GM13976 (cell line): ENCODE data around the gene SLC19A1.
A peak's percentile ranks its signal among the peaks of the same experiment; 100 is the strongest.

Source experiments
- DNase-seq: peaks from one replicate; pipeline ENCODE4 v3.0.0; 2012; ENCODE audit warnings: low spot score
- in situ Hi-C: fragments of 300-500 bp; cut with MboI; formaldehyde crosslinking; loops from one replicate; pipeline ENCODE4 v1.12.0; 2022; ENCODE audit warnings: low sequenced_read_pairs, mixed read lengths, inconsistent platforms; ENCODE audit not compliant: unreplicated experiment
- TF ChIP-seq, protein P1 (sequence below): IDR thresholded peaks from 2 replicates; pipeline ENCODE4 v1.5.1; 2012; ENCODE audit warnings: borderline replicate concordance, mild to moderate bottlenecking; ENCODE audit not compliant: insufficient read depth; ENCODE audit errors: extremely low read depth, missing control alignments, control extremely low read depth

The SLC19A1 gene

GRCh38 chr21:45522986-45523385 is 19.3 kb downstream of the SLC19A1 start:
- in situ Hi-C loops: no loop called here
- no peak for DNase-seq
- TF ChIP-seq, protein P1, sequence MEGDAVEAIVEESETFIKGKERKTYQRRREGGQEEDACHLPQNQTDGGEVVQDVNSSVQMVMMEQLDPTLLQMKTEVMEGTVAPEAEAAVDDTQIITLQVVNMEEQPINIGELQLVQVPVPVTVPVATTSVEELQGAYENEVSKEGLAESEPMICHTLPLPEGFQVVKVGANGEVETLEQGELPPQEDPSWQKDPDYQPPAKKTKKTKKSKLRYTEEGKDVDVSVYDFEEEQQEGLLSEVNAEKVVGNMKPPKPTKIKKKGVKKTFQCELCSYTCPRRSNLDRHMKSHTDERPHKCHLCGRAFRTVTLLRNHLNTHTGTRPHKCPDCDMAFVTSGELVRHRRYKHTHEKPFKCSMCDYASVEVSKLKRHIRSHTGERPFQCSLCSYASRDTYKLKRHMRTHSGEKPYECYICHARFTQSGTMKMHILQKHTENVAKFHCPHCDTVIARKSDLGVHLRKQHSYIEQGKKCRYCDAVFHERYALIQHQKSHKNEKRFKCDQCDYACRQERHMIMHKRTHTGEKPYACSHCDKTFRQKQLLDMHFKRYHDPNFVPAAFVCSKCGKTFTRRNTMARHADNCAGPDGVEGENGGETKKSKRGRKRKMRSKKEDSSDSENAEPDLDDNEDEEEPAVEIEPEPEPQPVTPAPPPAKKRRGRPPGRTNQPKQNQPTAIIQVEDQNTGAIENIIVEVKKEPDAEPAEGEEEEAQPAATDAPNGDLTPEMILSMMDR: no peak

DNA sequence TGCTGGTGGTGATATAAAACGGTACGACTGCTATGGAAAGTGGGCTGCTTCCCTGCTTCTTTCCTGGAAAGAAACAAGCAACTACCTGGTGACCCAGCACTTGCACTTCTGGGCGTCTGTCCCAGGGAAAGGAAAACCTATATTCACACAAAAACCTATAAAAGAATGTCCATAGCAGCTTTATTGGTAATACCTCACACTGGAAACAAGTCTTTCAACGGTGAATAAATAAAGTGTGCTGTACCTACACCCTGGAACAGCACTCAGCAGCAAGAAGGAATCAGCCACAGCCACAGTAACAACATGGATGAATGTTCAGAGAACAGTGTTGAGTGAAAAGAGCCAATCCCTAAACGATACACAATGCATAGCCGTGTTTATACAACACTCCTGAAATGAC is 19.9 kb downstream of the SLC19A1 start:
- TF ChIP-seq, protein P1: no peak
- in situ Hi-C loops: no loop called here
- DNase-seq: no peak

GRCh38 chr21:45521241-45521640 is 21.0 kb downstream of the SLC19A1 start:
- no peak for DNase-seq
- in situ Hi-C loops: no loop called here
- TF ChIP-seq, protein P1: no peak

DNA sequence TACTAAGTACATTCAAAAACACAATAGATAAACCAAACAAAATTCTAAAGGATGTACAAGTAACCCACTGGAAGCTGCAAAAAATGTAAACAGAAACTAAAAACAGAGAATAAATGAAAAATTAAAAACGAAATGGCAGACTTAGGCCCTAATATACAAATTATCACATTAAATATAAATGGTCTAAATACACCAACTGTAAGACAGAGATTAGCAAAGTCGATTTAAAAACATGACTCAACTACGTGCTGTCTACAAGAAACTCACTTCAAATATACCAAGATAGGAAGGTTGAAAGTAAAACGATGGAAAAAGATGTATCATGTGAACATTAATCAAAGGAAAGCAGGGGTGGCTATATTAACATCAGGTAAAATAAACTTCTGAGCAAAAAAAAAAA is 23.1 kb downstream of the SLC19A1 start:
- TF ChIP-seq, protein P1: no peak
- no peak for DNase-seq
- in situ Hi-C loops: no loop called here

DNA sequence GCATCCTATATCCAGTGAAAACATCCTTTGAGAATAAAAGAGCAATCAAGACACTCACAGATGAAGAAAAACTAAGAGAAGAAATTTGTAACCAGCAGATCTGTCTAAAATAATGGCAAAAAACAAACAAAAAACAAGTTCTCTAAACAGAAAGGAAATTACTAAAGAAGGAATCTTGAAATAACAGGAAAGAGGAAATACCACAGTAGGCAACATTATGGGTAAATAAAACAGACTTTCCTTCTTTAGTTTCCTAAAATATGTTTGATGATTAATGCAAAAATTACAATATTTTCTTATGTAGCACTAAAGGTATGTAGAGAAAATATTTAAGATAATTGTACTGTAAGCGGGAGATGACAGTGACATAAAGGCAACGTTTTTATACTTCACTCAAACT is 23.5 kb downstream of the SLC19A1 start:
- in situ Hi-C loops: no loop called here
- DNase-seq: no peak
- TF ChIP-seq, protein P1: no peak

DNA sequence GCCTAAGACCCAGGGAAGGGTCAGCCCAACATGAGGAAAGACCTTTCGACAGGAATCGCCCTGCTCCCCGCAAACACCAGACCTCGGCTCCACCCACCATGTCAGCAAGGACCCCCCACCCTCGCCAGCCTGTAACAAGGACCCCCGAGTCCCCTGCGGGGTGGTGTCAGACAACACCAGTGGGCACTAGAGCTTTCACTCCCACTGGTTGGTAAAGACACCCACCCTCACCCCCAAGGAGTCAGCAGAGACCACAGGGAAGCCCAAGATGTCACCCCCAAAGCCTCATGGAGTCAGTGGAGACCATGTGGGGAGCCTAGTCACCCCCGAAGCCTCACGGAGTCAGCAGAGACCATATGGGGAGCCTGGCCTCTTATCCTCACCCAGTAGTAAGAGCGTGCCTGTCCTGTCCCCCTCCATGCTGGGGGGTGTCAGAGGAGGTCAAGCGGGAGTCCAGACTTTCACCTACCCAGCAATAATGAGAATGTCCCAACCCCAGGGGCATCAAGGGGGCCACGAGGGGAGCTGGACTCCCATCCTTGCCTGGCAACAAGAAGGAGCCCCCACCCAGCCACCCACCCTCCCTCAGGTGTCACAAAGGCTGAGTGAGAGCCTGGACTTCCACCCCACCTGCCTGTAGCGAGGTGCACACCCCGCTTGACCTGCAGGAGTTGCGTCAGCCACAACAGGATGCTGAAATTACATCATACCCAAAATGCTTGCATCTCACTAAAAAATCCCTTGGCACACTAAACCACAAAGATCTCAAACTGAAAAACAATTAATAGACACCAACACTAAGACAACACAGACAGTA is 24.8 kb downstream of the SLC19A1 start:
- TF ChIP-seq, protein P1: no peak
- DNase-seq: peak; percentile 70
- in situ Hi-C loops: no loop called here
